ENCODE data around the gene SOX5.

The SOX5 gene

DNA sequence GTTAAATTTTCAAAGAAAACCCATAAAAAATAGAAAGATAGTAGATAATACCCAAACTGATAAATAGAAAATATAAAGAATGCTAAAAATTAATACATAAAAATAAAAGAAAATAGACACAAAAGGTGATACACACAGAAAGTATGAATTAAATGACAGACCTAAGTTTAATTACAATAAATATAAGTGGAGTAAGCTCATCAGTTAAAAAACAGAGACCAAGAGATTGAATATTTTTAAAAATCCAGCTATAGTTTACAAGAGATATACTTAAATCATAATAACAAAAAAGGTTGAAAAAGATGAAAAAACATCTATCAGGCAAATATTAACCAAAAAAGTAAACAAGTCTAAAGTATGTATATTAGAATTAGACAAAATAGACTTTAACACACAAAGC lies 268.2 kb downstream of the SOX5 start:
- no peak for TF ChIP-seq GATA3 (IDR thresholded peaks at IDR 0.05; ENCODE audit: low read depth, low read length)
- no peak for TF ChIP-seq GATA2 (IDR thresholded peaks at IDR 0.05; ENCODE audit: low read depth, low read length)

DNA sequence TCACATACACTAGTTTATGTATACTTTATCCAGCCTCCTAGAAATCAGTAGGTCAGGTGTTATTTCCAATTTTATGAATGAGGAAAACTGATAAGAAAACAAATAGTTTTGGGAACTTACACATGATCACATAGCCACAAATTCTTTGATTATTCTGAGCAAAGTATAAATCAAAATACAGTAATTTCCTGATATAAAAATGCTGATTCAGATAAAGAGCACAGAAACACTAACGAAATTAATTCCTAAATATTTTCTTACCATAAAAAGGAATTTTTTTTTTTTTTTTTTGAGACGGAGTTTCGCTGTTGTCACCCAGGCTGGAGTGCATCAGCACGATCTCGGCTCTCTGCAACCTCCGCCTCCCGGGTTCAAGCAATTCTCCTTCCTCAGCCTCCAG lies 275.4 kb downstream of the SOX5 start:
- no peak for TF ChIP-seq GATA3 (IDR thresholded peaks at IDR 0.05; ENCODE audit: low read depth, low read length)
- TF ChIP-seq GATA2 (IDR thresholded peaks at IDR 0.05; ENCODE audit: low read depth, low read length): no peak

DNA sequence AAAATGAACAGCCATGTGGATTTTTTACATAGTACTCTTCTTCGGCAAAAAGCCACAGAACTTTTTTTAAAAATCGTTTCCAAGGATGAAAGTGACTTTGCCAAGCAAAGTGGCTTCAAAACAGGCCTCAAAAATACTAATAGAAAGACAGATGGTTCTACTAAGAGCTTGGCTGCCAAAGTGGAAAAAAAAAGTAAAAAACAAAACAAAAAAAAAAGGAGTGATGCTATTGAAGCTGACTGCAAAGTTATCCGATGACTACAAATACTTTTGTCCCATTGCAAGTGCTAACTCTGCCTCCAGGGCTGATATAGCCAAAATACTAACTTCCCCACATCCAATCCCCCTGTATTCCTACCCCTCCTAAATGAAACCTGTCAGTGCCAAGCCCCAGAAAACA lies 277.6 kb downstream of the SOX5 start:
- TF ChIP-seq GATA2 (IDR thresholded peaks at IDR 0.05; ENCODE audit: low read depth, low read length): no peak
- TF ChIP-seq GATA3 (IDR thresholded peaks at IDR 0.05; ENCODE audit: low read depth, low read length): no peak

DNA sequence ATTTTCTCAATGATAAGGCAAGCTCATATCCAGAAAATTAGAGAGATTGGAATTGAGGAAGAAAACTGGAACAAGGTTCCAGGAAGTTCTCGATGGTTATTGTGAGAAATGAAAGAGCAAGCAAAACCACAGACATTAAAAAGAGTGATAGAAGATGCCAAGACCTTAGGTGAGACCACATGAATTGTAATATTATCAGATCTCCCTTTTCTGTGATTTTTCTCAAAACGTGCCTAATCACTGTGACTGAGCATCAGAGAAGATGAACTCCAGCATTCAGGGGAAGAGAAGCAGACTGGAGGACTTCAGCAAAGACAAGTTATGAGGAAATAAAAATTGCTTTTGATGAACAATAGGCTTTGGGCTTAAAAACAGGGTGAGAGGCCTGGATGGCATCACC lies 278.8 kb downstream of the SOX5 start:
- no peak for TF ChIP-seq GATA2 (IDR thresholded peaks at IDR 0.05; ENCODE audit: low read depth, low read length)
- no peak for TF ChIP-seq GATA3 (IDR thresholded peaks at IDR 0.05; ENCODE audit: low read depth, low read length)

DNA sequence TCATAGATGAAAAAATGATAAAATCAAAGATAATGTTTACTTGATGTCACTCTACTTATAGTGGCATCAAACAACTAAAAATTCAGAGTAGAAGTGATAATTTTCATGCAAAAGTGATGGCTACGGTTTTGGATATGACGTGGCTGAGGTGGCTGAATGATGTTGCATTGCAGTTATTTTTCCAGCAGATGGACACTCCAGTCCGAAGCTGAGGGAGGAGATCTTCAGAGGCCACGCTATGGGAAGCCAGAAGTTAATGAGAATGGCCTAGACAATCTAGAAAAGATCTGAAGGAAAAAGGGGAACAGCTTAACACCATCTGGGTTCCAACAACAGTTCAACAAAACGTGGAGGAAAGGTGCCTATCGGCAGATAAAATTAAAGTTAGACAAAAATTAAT lies 279.8 kb downstream of the SOX5 start:
- no peak for TF ChIP-seq GATA3 (IDR thresholded peaks at IDR 0.05; ENCODE audit: low read depth, low read length)
- no peak for TF ChIP-seq GATA2 (IDR thresholded peaks at IDR 0.05; ENCODE audit: low read depth, low read length)

DNA sequence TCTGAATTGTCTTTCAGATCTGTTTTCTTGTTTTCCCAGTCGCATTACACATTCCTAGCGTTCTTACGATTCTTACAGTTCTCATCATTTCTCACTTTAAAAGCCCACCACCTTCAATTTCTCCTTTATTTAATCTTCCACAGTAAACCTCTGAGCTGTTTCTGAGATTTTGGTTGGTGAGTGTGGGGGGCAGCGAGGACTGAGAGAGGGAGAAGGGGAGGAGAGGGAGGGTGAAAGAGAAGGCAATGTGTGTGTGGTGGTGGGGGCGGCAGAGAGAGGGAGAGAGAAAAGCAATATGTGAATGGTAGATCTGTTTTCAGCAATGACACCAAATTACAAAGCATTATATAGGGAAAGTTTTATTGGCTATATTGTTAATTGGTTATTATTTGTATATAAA lies 282.6 kb downstream of the SOX5 start:
- TF ChIP-seq GATA3 (IDR thresholded peaks at IDR 0.05; ENCODE audit: low read depth, low read length) (no peak), GATA2 (IDR thresholded peaks at IDR 0.05; ENCODE audit: low read depth, low read length) (no peak)

DNA sequence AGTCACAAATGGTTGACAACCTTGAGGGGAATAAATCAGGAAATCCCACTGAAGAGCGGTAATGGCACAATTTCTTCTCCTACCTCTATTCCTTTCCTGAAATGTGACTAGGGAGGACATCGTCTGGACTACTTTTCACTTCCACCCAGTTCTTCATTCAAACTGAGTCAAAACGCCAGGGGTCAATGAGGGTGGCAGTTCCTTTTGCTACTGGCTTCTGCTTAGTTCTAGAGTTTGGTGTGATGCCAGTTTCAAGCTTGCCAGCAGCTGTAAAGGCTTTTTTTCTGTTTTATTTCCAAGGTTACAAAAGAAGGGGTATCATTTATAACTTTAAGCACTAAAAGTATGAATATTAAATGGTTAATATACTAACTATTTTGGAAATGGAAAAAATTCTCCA lies 286.5 kb downstream of the SOX5 start:
- TF ChIP-seq GATA3 (IDR thresholded peaks at IDR 0.05; ENCODE audit: low read depth, low read length): no peak
- no peak for TF ChIP-seq GATA2 (IDR thresholded peaks at IDR 0.05; ENCODE audit: low read depth, low read length)

DNA sequence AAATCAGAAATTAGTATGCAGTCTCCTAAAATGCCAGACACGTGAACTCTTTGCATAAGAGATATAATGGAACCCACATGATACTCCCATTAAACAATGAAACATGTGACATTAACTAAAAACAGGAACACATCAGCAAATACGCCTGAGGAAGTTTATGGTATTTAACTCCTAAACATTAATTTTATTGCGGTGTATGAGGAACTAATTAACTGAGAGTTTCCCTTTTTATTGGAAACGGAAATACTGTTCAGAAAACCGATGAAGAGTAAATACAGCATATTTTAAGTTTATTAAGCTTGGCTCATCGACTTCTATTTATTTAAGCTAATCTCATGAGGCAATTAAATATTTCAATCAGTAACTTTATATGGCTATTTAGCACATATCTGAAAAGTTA lies 290.3 kb downstream of the SOX5 start:
- TF ChIP-seq GATA3 (IDR thresholded peaks at IDR 0.05; ENCODE audit: low read depth, low read length) (no peak), GATA2 (IDR thresholded peaks at IDR 0.05; ENCODE audit: low read depth, low read length) (no peak)

DNA sequence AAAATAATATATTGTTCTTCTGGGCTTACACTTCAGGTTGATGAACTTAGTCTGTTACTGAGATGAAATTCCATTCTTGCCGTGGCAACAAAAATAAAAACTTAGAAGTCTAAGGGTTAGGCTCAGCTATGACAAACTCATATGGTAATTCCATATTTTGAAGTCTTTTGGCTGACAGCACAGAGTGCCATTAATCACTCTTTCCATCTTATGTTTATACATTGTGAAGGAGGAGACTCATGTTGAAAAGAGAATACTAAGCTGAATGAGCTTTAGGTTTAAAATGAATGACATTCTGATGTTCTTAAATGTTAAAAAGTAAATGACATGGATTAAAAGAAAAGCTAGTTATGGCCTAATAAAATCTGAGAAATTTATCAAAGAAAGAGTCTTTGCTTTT lies 291.9 kb downstream of the SOX5 start:
- TF ChIP-seq GATA3 (IDR thresholded peaks at IDR 0.05; ENCODE audit: low read depth, low read length): no peak
- no peak for TF ChIP-seq GATA2 (IDR thresholded peaks at IDR 0.05; ENCODE audit: low read depth, low read length)

DNA sequence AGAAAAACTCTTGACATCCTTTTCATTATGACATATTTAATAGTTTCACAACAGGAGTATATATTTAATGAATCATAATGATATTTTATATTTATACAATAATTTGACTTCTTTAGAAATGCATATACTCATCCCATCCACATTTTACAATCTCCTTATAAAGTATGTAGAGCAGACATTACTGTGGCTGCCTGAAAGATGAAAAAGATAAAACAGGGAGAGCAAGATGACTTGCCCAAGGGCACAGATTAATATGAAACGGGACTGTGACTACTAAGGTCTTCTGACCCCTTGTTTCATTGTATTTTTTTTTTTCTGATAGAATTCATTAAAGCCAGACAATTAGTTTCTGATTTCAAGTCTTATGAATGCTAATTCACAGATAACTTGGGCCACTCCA lies 293.6 kb downstream of the SOX5 start:
- TF ChIP-seq GATA2 (IDR thresholded peaks at IDR 0.05; ENCODE audit: low read depth, low read length): peak; percentile 50; the same call in 1 of the 2 replicates
- TF ChIP-seq GATA3 (IDR thresholded peaks at IDR 0.05; ENCODE audit: low read depth, low read length): peak; percentile 85

DNA sequence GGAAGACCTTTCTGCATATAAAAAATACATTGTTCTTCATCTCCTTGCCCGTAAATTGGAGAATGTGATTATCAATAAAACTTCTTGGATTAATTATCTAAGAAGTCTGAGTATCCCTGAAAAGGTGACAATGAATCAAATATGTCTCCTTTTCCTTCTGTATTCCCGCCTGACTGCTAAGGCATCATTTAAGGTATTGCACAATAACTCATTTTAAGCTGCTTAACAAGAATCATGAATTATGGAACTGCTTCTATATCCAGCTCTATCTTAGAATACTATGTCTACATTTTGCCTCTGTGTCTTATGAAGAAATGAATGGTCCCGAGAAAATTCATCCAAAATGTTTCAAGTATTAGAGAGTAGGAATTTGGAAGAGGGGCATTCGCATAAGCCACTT lies 294.4 kb downstream of the SOX5 start:
- no peak for TF ChIP-seq GATA3 (IDR thresholded peaks at IDR 0.05; ENCODE audit: low read depth, low read length)
- no peak for TF ChIP-seq GATA2 (IDR thresholded peaks at IDR 0.05; ENCODE audit: low read depth, low read length)

DNA sequence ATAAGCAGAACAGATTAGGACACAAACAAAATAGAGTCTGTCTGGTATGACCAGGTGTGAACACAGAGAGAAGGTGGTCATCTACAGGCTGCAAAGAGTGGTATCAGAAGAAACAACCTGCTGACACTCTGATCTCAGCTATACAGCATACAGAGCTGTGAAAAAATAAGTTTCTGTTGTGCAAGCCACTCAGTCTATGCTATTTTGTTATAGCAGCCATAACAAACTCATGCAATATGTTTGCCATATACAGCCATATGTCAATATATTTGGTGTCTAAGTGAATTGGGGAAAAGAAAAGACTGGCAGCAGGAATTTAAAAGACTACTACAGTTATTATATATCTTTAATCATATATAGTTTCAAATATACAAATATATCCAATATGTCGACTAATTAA lies 300.9 kb downstream of the SOX5 start:
- no peak for TF ChIP-seq GATA3 (IDR thresholded peaks at IDR 0.05; ENCODE audit: low read depth, low read length)
- no peak for TF ChIP-seq GATA2 (IDR thresholded peaks at IDR 0.05; ENCODE audit: low read depth, low read length)

DNA sequence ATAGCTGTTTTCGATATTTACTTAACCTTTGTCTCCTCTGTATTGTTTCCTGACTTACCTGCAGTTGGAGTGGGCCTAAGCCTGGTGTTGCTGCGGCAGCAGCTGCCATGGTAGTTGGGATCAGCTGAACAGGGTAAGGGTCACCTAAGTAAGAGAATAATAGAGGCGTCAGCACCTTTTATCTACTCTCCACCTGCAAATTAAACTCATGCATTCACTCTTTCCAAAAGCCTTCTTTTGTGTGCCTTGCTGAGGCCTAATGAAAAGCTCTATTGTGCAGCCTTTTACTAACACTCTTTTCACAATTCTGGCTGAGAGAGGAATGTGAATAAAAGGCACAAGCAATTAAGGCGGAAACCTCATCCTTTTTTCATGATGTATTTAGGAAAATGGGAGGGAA lies 308.7 kb downstream of the SOX5 start:
- TF ChIP-seq GATA2 (IDR thresholded peaks at IDR 0.05; ENCODE audit: low read depth, low read length) (no peak), GATA3 (IDR thresholded peaks at IDR 0.05; ENCODE audit: low read depth, low read length) (no peak)

DNA sequence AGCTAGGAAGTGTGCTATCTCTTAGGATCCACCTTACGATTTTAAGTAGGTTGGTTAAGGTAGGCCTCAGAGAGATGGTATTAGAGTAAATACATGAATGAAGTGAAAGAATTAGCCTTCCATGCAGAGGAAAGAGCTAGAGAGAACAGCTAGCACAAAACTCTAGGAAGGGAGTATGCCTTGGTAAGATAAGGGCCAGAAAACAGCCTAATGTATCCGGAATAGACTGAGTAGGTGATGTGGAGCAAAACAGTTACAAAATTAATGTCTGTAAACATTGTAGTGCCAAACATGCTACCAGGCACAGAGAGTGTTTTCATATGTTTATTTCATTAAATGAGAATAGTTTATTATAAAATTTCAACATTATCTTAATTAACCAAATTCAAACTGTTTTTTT lies 315.1 kb downstream of the SOX5 start:
- TF ChIP-seq GATA2 (IDR thresholded peaks at IDR 0.05; ENCODE audit: low read depth, low read length): no peak
- no peak for TF ChIP-seq GATA3 (IDR thresholded peaks at IDR 0.05; ENCODE audit: low read depth, low read length)

DNA sequence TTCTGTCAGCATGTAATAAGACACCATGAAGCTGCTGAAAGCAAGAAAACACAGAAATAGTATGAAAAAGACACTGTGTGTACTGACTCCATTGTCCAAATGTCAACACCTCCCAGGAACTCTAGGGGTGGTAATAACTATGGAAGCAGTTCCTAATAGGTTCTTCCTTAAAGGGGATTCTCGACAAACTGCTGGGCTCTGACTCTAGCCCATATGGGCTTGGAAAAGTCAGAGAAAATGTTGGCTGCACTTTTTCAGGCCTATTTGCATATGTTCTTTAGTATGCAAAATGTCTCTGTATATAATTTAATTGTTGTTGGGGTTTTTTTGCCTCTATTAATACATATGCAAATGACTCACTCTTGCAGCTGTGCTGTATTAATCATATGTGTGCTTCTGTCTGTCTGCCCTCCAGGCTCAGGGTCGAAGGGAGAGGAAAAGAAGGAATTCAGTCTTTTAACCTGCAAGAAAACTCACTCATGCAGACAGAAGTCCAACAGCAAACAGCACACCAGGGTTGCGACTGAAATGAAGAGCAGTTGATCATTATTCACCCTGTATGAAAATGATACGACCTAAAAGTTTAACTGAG lies 317.6 kb downstream of the SOX5 start:
- TF ChIP-seq GATA2 (IDR thresholded peaks at IDR 0.05; ENCODE audit: low read depth, low read length): no peak
- TF ChIP-seq GATA3 (IDR thresholded peaks at IDR 0.05; ENCODE audit: low read depth, low read length): no peak

DNA sequence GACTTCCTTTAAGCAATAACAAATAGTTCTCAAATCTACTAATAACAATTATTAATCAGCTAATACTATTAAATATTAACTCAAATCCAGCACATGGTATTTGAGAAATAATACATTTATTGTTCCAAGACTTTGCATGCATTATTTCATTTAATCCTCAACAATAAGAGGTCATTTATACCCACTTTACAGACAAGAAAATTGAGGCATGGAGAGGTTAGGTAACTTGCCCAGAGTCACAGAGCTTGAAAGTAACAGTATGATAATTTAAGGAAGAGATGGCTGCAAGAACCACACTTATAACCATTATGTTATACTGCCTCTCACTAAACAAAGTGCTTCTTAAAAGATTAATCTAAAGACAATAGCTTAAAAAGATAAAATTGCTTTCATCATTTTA lies 318.9 kb downstream of the SOX5 start:
- TF ChIP-seq GATA2 (IDR thresholded peaks at IDR 0.05; ENCODE audit: low read depth, low read length): no peak
- no peak for TF ChIP-seq GATA3 (IDR thresholded peaks at IDR 0.05; ENCODE audit: low read depth, low read length)
